Endothelial cell of umbilical vein (primary cell): ENCODE measurements around the gene PTP4A1. TPM values are rescaled to one million over a fixed set of nuclear protein-coding genes. Genes with fewer than 3 reads are reported as not detected.

ENCODE experiments used
- BruUV-seq: library from RNA; stranded (reverse); fragments of 400-500 nt; replicated peaks from 2 replicates; lab custom pipeline; 2021; lab: Mats Ljungman, UMichigan
- CTCF ChIA-PET: fragments of 300-600, 350-600 bp; sonication (Branson Sonifier 250); formaldehyde crosslinking; loops from one replicate; lab custom pipeline; 2021; ENCODE audit warnings: antibody characterized with exemption, inconsistent platforms; lab: Charles Lee
- POLR2A ChIA-PET: fragments of 300-600, 350-600 bp; sonication (Branson Sonifier 250); formaldehyde crosslinking; loops from one replicate; lab custom pipeline; 2021; ENCODE audit warnings: antibody characterized with exemption, inconsistent platforms; lab: Charles Lee
- DNase-seq: peaks from one replicate; pipeline ENCODE4 v3.0.0-alpha.2; 2011; ENCODE audit warnings: low read depth, low spot score
- FAIRE-seq: peaks from 2 replicates; lab custom pipeline; 2011; peaks lifted over from hg19 to GRCh38; lab: Jason Lieb, UNC
- H2AFZ ChIP-seq: 2 replicates; pipeline ENCODE4 v1.6.0; 2012; ENCODE audit warnings: low read depth, low read length, control low read depth, inconsistent platforms
- H3K27ac ChIP-seq: 2 replicates; pipeline ENCODE4 v1.5.1; 2011; ENCODE audit warnings: low read depth, mild to moderate bottlenecking, control low read depth, low read length, moderate library complexity; ENCODE audit not compliant: insufficient read depth
- H3K27me3 ChIP-seq, 2 experiments: 2 replicates each; pipeline versions ENCODE4 v1.6.0 to v1.6.1; 2011; ENCODE audit warnings: low read length in 2 of 2, mixed read lengths in 1 of 2; ENCODE audit not compliant: control insufficient read depth in 2 of 2, insufficient read depth in 2 of 2
- H3K36me3 ChIP-seq, 2 experiments: 2 replicates in 1 of 2; 3 replicates in 1 of 2; pipeline ENCODE4 v1.5.1; 2011; ENCODE audit warnings: low read length in 2 of 2, mild to moderate bottlenecking in 1 of 2, moderate library complexity in 1 of 2; ENCODE audit not compliant: control insufficient read depth in 2 of 2, insufficient read depth in 2 of 2; ENCODE audit errors: extremely low read depth in 1 of 2
- H3K4me1 ChIP-seq: 3 replicates; pipeline ENCODE4 v1.5.1; 2011; ENCODE audit warnings: mild to moderate bottlenecking, low read length; ENCODE audit not compliant: control insufficient read depth, insufficient read depth; ENCODE audit errors: extremely low read depth
- H3K4me2 ChIP-seq: 2 replicates; pipeline ENCODE4 v1.6.1; 2011; ENCODE audit warnings: low read length, control low read depth, mixed read lengths; ENCODE audit not compliant: insufficient read depth
- H3K4me3 ChIP-seq, 3 experiments: fragments of 200-600 bp in 1 of 3; sonication (generic), shearing (Covaris generic) in 1 of 3; replicated peaks in 1 of 3; 2 replicates each; pipeline ENCODE4 v1.5.1; 2011 to 2016; ENCODE audit warnings: control low read depth in 3 of 3, low read length in 3 of 3, mild to moderate bottlenecking in 2 of 3, inconsistent platforms in 1 of 3, low read depth in 1 of 3, moderate library complexity in 1 of 3; ENCODE audit not compliant: insufficient read depth in 1 of 3
- H3K79me2 ChIP-seq: 2 replicates; pipeline ENCODE4 v1.6.0; 2012; ENCODE audit warnings: low read length, inconsistent platforms; ENCODE audit not compliant: control insufficient read depth, insufficient read depth
- H3K9ac ChIP-seq: replicated peaks from 2 replicates; pipeline ENCODE3; 2011; ENCODE audit warnings: low read length, control low read depth; ENCODE audit not compliant: insufficient read depth; ENCODE audit errors: extremely low read depth
- H3K9me1 ChIP-seq: replicated peaks from 3 replicates; pipeline ENCODE4 v1.6.0; 2011; ENCODE audit warnings: mild to moderate bottlenecking, low read length; ENCODE audit not compliant: control insufficient read depth, insufficient read depth; ENCODE audit errors: extremely low read depth
- H3K9me3 ChIP-seq: replicated peaks from 2 replicates; pipeline ENCODE4 v1.5.1; 2012; ENCODE audit warnings: low read length, inconsistent platforms; ENCODE audit not compliant: control insufficient read depth, insufficient read depth
- H4K20me1 ChIP-seq: replicated peaks from 2 replicates; pipeline ENCODE3; 2011; ENCODE audit warnings: mild to moderate bottlenecking, low read length; ENCODE audit not compliant: control insufficient read depth, insufficient read depth; ENCODE audit errors: extremely low read depth
- CTCF ChIP-seq, 2 donors: IDR thresholded peaks; 1 replicate in 1 of 2; 2 replicates in 1 of 2; pipeline ENCODE4 v1.5.1; 2011; ENCODE audit warnings: low read length in 2 of 2, mild to moderate bottlenecking in 2 of 2, moderate library complexity in 2 of 2, control low read depth in 1 of 2, inconsistent platforms in 1 of 2, low read depth in 1 of 2; ENCODE audit not compliant: insufficient read depth in 1 of 2; ENCODE audit errors: extremely low read depth in 1 of 2
- EZH2 ChIP-seq: IDR thresholded peaks from 2 replicates; pipeline ENCODE4 v1.6.1; 2012; ENCODE audit warnings: borderline replicate concordance, low read depth, mild to moderate bottlenecking, moderate library complexity, low read length, inconsistent platforms; ENCODE audit not compliant: severe bottlenecking
- FOS ChIP-seq: IDR thresholded peaks from 2 replicates; pipeline ENCODE4 v1.6.1; 2011; ENCODE audit warnings: mild to moderate bottlenecking, low read length, moderate library complexity, borderline replicate concordance; ENCODE audit not compliant: insufficient read depth
- GATA2 ChIP-seq: IDR thresholded peaks from 2 replicates; pipeline ENCODE4 v1.7.0; 2011; ENCODE audit warnings: low read depth, mild to moderate bottlenecking, moderate library complexity, mixed read lengths, low read length; ENCODE audit not compliant: insufficient read length, insufficient read depth
- JUN ChIP-seq: IDR thresholded peaks from 2 replicates; pipeline ENCODE4 v1.6.1; 2011; ENCODE audit warnings: borderline replicate concordance, low read depth; ENCODE audit not compliant: insufficient read length, insufficient read depth
- MAX ChIP-seq: IDR thresholded peaks from 2 replicates; pipeline ENCODE4 v1.6.1; 2011; ENCODE audit not compliant: insufficient read depth, insufficient read length
- MYC ChIP-seq: IDR thresholded peaks from one replicate; pipeline ENCODE4 v1.6.1; 2011; ENCODE audit warnings: mild to moderate bottlenecking, low read depth, low read length
- POLR2A ChIP-seq: IDR thresholded peaks from 2 replicates; pipeline ENCODE4 v1.6.1; 2012; ENCODE audit warnings: low read depth, mild to moderate bottlenecking, control low read depth, low read length
- POLR2AphosphoS5 ChIP-seq: IDR thresholded peaks from 2 replicates; pipeline ENCODE4 v1.6.1; 2012; ENCODE audit warnings: low read depth, mild to moderate bottlenecking, control low read depth, low read length, moderate library complexity; ENCODE audit not compliant: insufficient read depth
- dilution Hi-C: fragments of 300-500 bp; cut with MboI; formaldehyde crosslinking; loops from one replicate; pipeline ENCODE4 v1.15.0; 2019; ENCODE audit warnings: low sequenced_read_pairs; ENCODE audit not compliant: extremely low pct_ligation_motif_present
- intact Hi-C: fragments of 100-400 bp; cut with micrococcal nuclease; formaldehyde crosslinking; loops from one replicate; pipeline ENCODE4 v1.10.0; 2022
- polyA plus RNA-seq, 4 experiments: library from polyadenylated mRNA; depleted of rRNA in 3 of 4; stranded (reverse) in 3 of 4; unstranded in 1 of 4; fragments of >200 nt; gene quantifications; 2 replicates each; pipeline versions ENCODE4 v1.2.1 to v1.2.3, GENCODE V29; 2011 to 2012; ENCODE audit warnings: missing spikeins in 1 of 4
- total RNA-seq: library from RNA; stranded (reverse); gene quantifications from 2 replicates; pipeline ENCODE4 v1.2.3, GENCODE V29; 2021

The PTP4A1 gene
- total and polyA plus RNA-seq, 2 donors (not counting 3 experiments of a cell fraction or from before 2014, with no cell fraction given), result 10.8 to 58.4 TPM

DNA sequence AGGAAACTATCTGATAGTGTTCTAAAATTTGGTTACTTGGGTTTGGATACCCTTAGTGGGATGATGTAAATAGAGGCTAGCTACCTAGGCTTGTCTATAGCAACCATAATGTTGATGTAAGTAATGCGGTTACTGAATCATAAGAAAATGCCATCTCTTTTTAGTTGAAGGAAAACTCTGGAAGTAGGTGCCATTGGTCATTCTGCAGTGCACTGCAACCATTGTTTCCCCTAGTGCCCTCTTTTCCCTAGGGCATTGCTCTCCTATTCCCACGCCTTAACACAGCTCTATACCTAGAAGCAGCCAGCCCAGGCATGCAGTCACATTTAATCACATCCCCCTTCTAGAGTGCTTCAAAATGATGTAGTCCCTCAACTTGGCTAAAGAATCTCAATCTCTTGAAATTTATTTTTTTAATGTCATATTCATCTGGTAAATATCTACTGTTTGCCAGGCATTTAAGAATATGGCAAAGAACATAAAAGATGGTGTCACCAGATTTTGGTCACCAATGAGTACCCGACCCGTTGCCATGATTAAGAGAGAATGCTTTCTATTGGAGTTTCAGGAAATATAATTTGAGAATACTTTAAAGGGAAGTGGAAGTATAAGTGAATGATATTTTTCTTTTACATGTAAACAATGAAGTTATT lies 10.4 kb downstream of the PTP4A1 start:
- H3K9me1 ChIP-seq, result no peaks in the 10 kb centered on the region
- FAIRE-seq, result no peak
- dilution Hi-C loops (no loop called here), intact Hi-C loops (no loop called here)
- BruUV-seq, result no TSS peak
- no peaks in the 10 kb centered on the region for H3K27me3 ChIP-seq
- H4K20me1 ChIP-seq, result peaks cover 6% of the 10 kb centered on the region
- no peaks in the 10 kb centered on the region for H3K4me1 ChIP-seq
- TF ChIP-seq GATA2, result no peak
- TF ChIP-seq JUN, result no peak
- no peak for TF ChIP-seq POLR2A
- TF ChIP-seq POLR2AphosphoS5, result no peak
- no peak for TF ChIP-seq MAX
- no peak for TF ChIP-seq EZH2
- no peak for TF ChIP-seq CTCF (IDR thresholded peaks at IDR 0.05; ENCODE audit: extremely low read depth in 1 of 2, insufficient read depth in 1 of 2, low read depth in 1 of 2, low read length in 2 of 2)
- TF ChIP-seq MYC, result no peak
- no peak for TF ChIP-seq FOS
- CTCF ChIA-PET, result interaction anchor here (1.7 to 2.1 kb wide), 2 partner anchors 182 kb away, joined by 7 to 8 read pairs; no protein-coding TSS in a partner anchor
- no peaks in the 10 kb centered on the region for H3K9me3 ChIP-seq
- POLR2A ChIA-PET, result no interaction called here
- H3K79me2 ChIP-seq, result peaks cover 2% of the 10 kb centered on the region
- H3K4me3 ChIP-seq, result no peak overlapping the region
- no peak for DNase-seq
- H3K4me2 ChIP-seq, result no peak overlapping the region
- H2AFZ ChIP-seq, result no peak overlapping the region
- no peak overlapping the region for H3K9ac ChIP-seq
- H3K36me3 ChIP-seq, result peaks cover 8 to 32% of the 10 kb centered on the region in 2 experiments
- H3K27ac ChIP-seq, result no peak overlapping the region
